Activated naive CD8-positive, alpha-beta T cell treated with anti-CD3 and anti-CD28 coated beads, Interleukin-2, amount 10 ng/mL, durations not matched to agents 7 days and 5 days (primary cell): Measurements from ENCODE around the gene SERPINE2. TPM values are rescaled to one million over a fixed set of nuclear protein-coding genes. Genes with fewer than 3 reads are reported as not detected.
A peak's percentile ranks its signal among the peaks of the same experiment; 100 is the strongest.

Experiments
- ATAC-seq: fragments of 150-1000 bp; cut with Tn5 transposase; one replicate; pipeline ENCODE4 v1.10.0; 2021; ENCODE audit warnings: low read depth, moderate library complexity
- POLR2A ChIA-PET: fragments of 350-600 bp; sonication (Branson Sonifier 250); formaldehyde crosslinking; loops from one replicate; lab custom pipeline; 2021; ENCODE audit warnings: antibody characterized with exemption; lab: Charles Lee
- DNase-seq: peaks from one replicate; pipeline ENCODE4 v3.0.0; 2021
- H3K27ac Mint-ChIP-seq: one replicate; pipeline ENCODE4 v1.8.0; 2022; ENCODE audit warnings: mild to moderate bottlenecking, mixed read lengths
- H3K27me3 Mint-ChIP-seq: one replicate; pipeline ENCODE4 v1.8.0; 2022; ENCODE audit warnings: mild to moderate bottlenecking, moderate library complexity, mixed read lengths
- H3K36me3 Mint-ChIP-seq: one replicate; pipeline ENCODE4 v1.8.0; 2021; ENCODE audit warnings: mild to moderate bottlenecking, mixed read lengths
- H3K4me1 Mint-ChIP-seq: one replicate; pipeline ENCODE4 v1.8.0; 2021; ENCODE audit warnings: mixed read lengths
- H3K4me3 Mint-ChIP-seq: one replicate; pipeline ENCODE4 v1.8.0; 2022; ENCODE audit warnings: mild to moderate bottlenecking, moderate library complexity, mixed read lengths
- H3K9me3 Mint-ChIP-seq: one replicate; pipeline ENCODE4 v1.8.0; 2021; ENCODE audit warnings: mixed read lengths
- total RNA-seq, 2 experiments: library from RNA; stranded (reverse); gene quantifications; one replicate each; pipeline ENCODE4 v1.2.3, GENCODE V29; 2021

Gene SERPINE2
- total RNA-seq, 2 experiments from 2014 or later: 22.2 to 22.3 TPM

GRCh38 chr2:223972656-223973102, 66.4 kb downstream of the SERPINE2 start:
- Mint-ChIP-seq H3K36me3 (peaks cover 4% of the 10 kb centered on the region), H3K4me1 (no peaks in the 10 kb centered on the region), H3K27me3 (no peaks in the 10 kb centered on the region), H3K4me3 (no peak overlapping the region), H3K27ac (no peak overlapping the region), H3K9me3 (no peaks in the 10 kb centered on the region)
- no peak for DNase-seq
- POLR2A ChIA-PET: no interaction called here
- ATAC-seq: no peak

- Mint-ChIP-seq H3K9me3 (no peaks in the 10 kb centered on the region), H3K27ac (no peak overlapping the region), H3K27me3 (no peaks in the 10 kb centered on the region), H3K4me1 (no peaks in the 10 kb centered on the region), H3K36me3 (peaks cover 3% of the 10 kb centered on the region), H3K4me3 (no peak overlapping the region)
- POLR2A ChIA-PET: no interaction called here
- ATAC-seq (no peak), DNase-seq (no peak)
These were observed 67.4 kb downstream of the SERPINE2 start for GRCh38 chr2:223971731-223972130.

GRCh38 chr2:223970343-223971128, 68.5 kb downstream of the SERPINE2 start:
- H3K27ac Mint-ChIP-seq: no peak overlapping the region
- POLR2A ChIA-PET: interaction anchor here (0.9 kb wide), 2 partner anchors 8 to 316 kb away, joined by 3 read pairs; no protein-coding TSS in a partner anchor
- peaks cover 7% of the 10 kb centered on the region for H3K36me3 Mint-ChIP-seq
- H3K27me3 Mint-ChIP-seq: no peaks in the 10 kb centered on the region
- H3K9me3 Mint-ChIP-seq: no peaks in the 10 kb centered on the region
- DNase-seq (no peak), ATAC-seq (peak; percentile 67)
- no peak overlapping the region for H3K4me3 Mint-ChIP-seq
- no peaks in the 10 kb centered on the region for H3K4me1 Mint-ChIP-seq

- Mint-ChIP-seq H3K27me3 (no peaks in the 10 kb centered on the region), H3K9me3 (no peaks in the 10 kb centered on the region), H3K4me1 (peaks cover 2% of the 10 kb centered on the region), H3K4me3 (no peak overlapping the region), H3K36me3 (peaks cover 7% of the 10 kb centered on the region), H3K27ac (no peak overlapping the region)
- POLR2A ChIA-PET: interaction anchor here (0.5 to 0.9 kb wide), 2 partner anchors 8 to 73 kb away, joined by 3 to 5 read pairs; no protein-coding TSS in a partner anchor
- ATAC-seq (no peak), DNase-seq (no peak)
These were observed 69.2 kb downstream of the SERPINE2 start for GRCh38 chr2:223969856-223970255.

GRCh38 chr2:223969315-223969714, 69.8 kb downstream of the SERPINE2 start:
- ATAC-seq (no peak), DNase-seq (no peak)
- H3K9me3 Mint-ChIP-seq: no peaks in the 10 kb centered on the region
- POLR2A ChIA-PET: interaction anchor here (0.5 kb wide), 1 partner anchor 72 kb away, joined by 5 read pairs; no protein-coding TSS in a partner anchor
- no peaks in the 10 kb centered on the region for H3K27me3 Mint-ChIP-seq
- H3K4me3 Mint-ChIP-seq: no peak overlapping the region
- H3K27ac Mint-ChIP-seq: no peak overlapping the region
- peaks cover 2% of the 10 kb centered on the region for H3K4me1 Mint-ChIP-seq
- H3K36me3 Mint-ChIP-seq: peaks cover 7% of the 10 kb centered on the region

- H3K4me1 Mint-ChIP-seq: peaks cover 4% of the 10 kb centered on the region
- H3K27ac Mint-ChIP-seq: no peak overlapping the region
- no peaks in the 10 kb centered on the region for H3K27me3 Mint-ChIP-seq
- ATAC-seq (no peak), DNase-seq (no peak)
- POLR2A ChIA-PET: interaction anchor here (0.6 kb wide), 1 partner anchor 9 kb away, joined by 3 read pairs; no protein-coding TSS in a partner anchor
- peaks cover 9% of the 10 kb centered on the region for H3K36me3 Mint-ChIP-seq
- H3K4me3 Mint-ChIP-seq: no peak overlapping the region
- H3K9me3 Mint-ChIP-seq: no peaks in the 10 kb centered on the region
These were observed 71.1 kb downstream of the SERPINE2 start for GRCh38 chr2:223967981-223968380.

- Mint-ChIP-seq H3K27me3 (no peaks in the 10 kb centered on the region), H3K4me1 (peaks cover 48% of the 10 kb centered on the region), H3K36me3 (peaks cover 26% of the 10 kb centered on the region), H3K9me3 (no peaks in the 10 kb centered on the region), H3K27ac (no peak overlapping the region), H3K4me3 (peak overlapping the region; percentile 70)
- ATAC-seq (no peak), DNase-seq (no peak)
- POLR2A ChIA-PET: no interaction called here
These were observed 79.4 kb downstream of the SERPINE2 start for GRCh38 chr2:223959688-223960087.

- H3K27me3 Mint-ChIP-seq: no peaks in the 10 kb centered on the region
- H3K4me3 Mint-ChIP-seq: peak within 1 kb of the TSS; percentile 89
- peak within 1 kb of the TSS; percentile 91 for H3K27ac Mint-ChIP-seq
- peaks cover 23% of the 10 kb centered on the region for H3K36me3 Mint-ChIP-seq
- peaks cover 53% of the 10 kb centered on the region for H3K4me1 Mint-ChIP-seq
- peak; percentile 98 for DNase-seq
- POLR2A ChIA-PET: interaction anchor here (0.6 to 5.2 kb wide), 7 partner anchors 12 to 628 kb away, joined by 3 to 35 read pairs (median 3); partner anchors contain the start of genes CUL3 and WDFY1
- ATAC-seq: peak; percentile 98
- no peaks in the 10 kb centered on the region for H3K9me3 Mint-ChIP-seq
These were observed 81.8 kb downstream of the SERPINE2 start, which contains the start of gene MRPL44 for GRCh38 chr2:223957092-223957851. Gene MRPL44, plus strand, starts transcription at chr2:223957463. Its CDS starts 10 bp downstream, at chr2:223957473.

- no peak for DNase-seq
These were observed 82.8 kb downstream of the SERPINE2 start for GRCh38 chr2:223956300-223956699.

GRCh38 chr2:223954401-223954800, 84.7 kb downstream of the SERPINE2 start:
- DNase-seq: no peak
- POLR2A ChIA-PET: interaction anchor here (4.4 to 5.2 kb wide), 2 partner anchors 10 to 13 kb away, joined by 14 to 35 read pairs; partner anchors contain the start of gene WDFY1
- Mint-ChIP-seq H3K4me3 (no peak overlapping the region), H3K4me1 (peaks cover 42% of the 10 kb centered on the region), H3K36me3 (peaks cover 10% of the 10 kb centered on the region), H3K27me3 (no peaks in the 10 kb centered on the region), H3K9me3 (no peaks in the 10 kb centered on the region), H3K27ac (no peak overlapping the region)
- ATAC-seq: no peak

More at GRCh38 chr2:223956300-223956699, 82.8 kb downstream of the SERPINE2 start:
- Mint-ChIP-seq H3K4me3 (peak overlapping the region; percentile 52), H3K27ac (peak overlapping the region; percentile 78), H3K4me1 (peaks cover 47% of the 10 kb centered on the region), H3K27me3 (no peaks in the 10 kb centered on the region), H3K9me3 (no peaks in the 10 kb centered on the region), H3K36me3 (peaks cover 21% of the 10 kb centered on the region)
- POLR2A ChIA-PET: interaction anchor here (1.0 to 5.2 kb wide), 4 partner anchors 11 to 629 kb away, joined by 3 to 35 read pairs (median 8); partner anchors contain the start of genes CUL3 and WDFY1
- no peak for ATAC-seq

- DNase-seq (no peak), ATAC-seq (no peak)
- H3K27me3 Mint-ChIP-seq: no peaks in the 10 kb centered on the region
- H3K9me3 Mint-ChIP-seq: no peaks in the 10 kb centered on the region
- H3K4me3 Mint-ChIP-seq: no peak overlapping the region
- H3K36me3 Mint-ChIP-seq: peaks cover 15% of the 10 kb centered on the region
- POLR2A ChIA-PET: interaction anchor here (0.5 kb wide), 1 partner anchor 173 kb away, joined by 3 read pairs; no protein-coding TSS in a partner anchor
- peaks cover 44% of the 10 kb centered on the region for H3K4me1 Mint-ChIP-seq
- H3K27ac Mint-ChIP-seq: peak overlapping the region; percentile 70
These were observed 86.7 kb downstream of the SERPINE2 start for GRCh38 chr2:223952280-223952968.

GRCh38 chr2:223950448-223951347, 88.4 kb downstream of the SERPINE2 start:
- Mint-ChIP-seq H3K9me3 (no peaks in the 10 kb centered on the region), H3K27ac (peak overlapping the region; percentile 87), H3K4me1 (peaks cover 43% of the 10 kb centered on the region), H3K4me3 (no peak overlapping the region), H3K27me3 (no peaks in the 10 kb centered on the region), H3K36me3 (peaks cover 15% of the 10 kb centered on the region)
- DNase-seq (no peak), ATAC-seq (no peak)
- POLR2A ChIA-PET: interaction anchor here (0.6 to 1.3 kb wide), 3 partner anchors 9 to 113 kb away, joined by 4 to 5 read pairs (median 5); partner anchors contain the start of gene AP1S3
